GM12878 (cell line): ENCODE measurements around the gene KLHL10. TPM values are rescaled to one million over a fixed set of nuclear protein-coding genes. Genes with fewer than 3 reads are reported as not detected.

Experiments
- ATAC-seq: fragments of 200-7000 bp; cut with Tn5 transposase; 3 replicates; pipeline ENCODE4 v1.9.1; 2020; ENCODE audit warnings: mild to moderate bottlenecking, moderate library complexity
- BruUV-seq: library from RNA; stranded (reverse); fragments of 400-500 nt; replicated peaks from 2 replicates; lab custom pipeline; 2021; lab: Mats Ljungman, UMichigan
- CTCF ChIA-PET: fragments of 300-600 bp; sonication (Branson Sonifier 250); formaldehyde crosslinking; extraction: SDS; loops from one replicate; lab custom pipeline; 2021; ENCODE audit warnings: inconsistent platforms; lab: Yijun Ruan, JAX
- POLR2A ChIA-PET: fragments of 350-600 bp; formaldehyde crosslinking; extraction: SDS; loops from one replicate; lab custom pipeline; 2021; ENCODE audit warnings: inconsistent platforms; lab: Charles Lee
- RAD21 ChIA-PET: fragments of 300-600 bp; sonication (Branson Sonifier 250); formaldehyde crosslinking; loops from one replicate; lab custom pipeline; 2023; ENCODE audit warnings: antibody characterized with exemption; ENCODE audit not compliant: unreplicated experiment; lab: Charles Lee
- SMC1A ChIA-PET: fragments of 300-600 bp; sonication (Branson Sonifier 250); formaldehyde crosslinking; loops from one replicate; lab custom pipeline; 2023; ENCODE audit not compliant: unreplicated experiment, uncharacterized antibody; lab: Charles Lee
- DNase-seq: peaks from one replicate; pipeline ENCODE4 v3.0.0-alpha.2; 2011; ENCODE audit warnings: low read depth, low spot score
- FAIRE-seq: peaks from 3 replicates; lab custom pipeline; 2011; peaks lifted over from hg19 to GRCh38; lab: Jason Lieb, UNC
- H2AFZ ChIP-seq: 2 replicates; pipeline ENCODE4 v1.6.0; 2011; ENCODE audit warnings: low read depth, low read length, control low read depth; ENCODE audit not compliant: control insufficient read depth
- H3K27ac ChIP-seq: 2 replicates; pipeline ENCODE4 v1.5.1; 2011; ENCODE audit warnings: control low read depth; ENCODE audit not compliant: control insufficient read depth, insufficient read depth
- H3K27me3 ChIP-seq, 2 experiments: replicated peaks in 1 of 2; 2 replicates each; pipeline versions ENCODE4 v1.6.0 to v1.6.1; 2011; ENCODE audit warnings: low read length in 1 of 2; ENCODE audit not compliant: control insufficient read depth in 2 of 2, insufficient read depth in 2 of 2
- H3K36me3 ChIP-seq, 2 experiments: 2 replicates each; pipeline ENCODE4 v1.5.1; 2011; ENCODE audit warnings: low read length in 1 of 2; ENCODE audit not compliant: control insufficient read depth in 2 of 2, insufficient read depth in 2 of 2
- H3K4me1 ChIP-seq: 2 replicates; pipeline ENCODE4 v1.6.1; 2011; ENCODE audit warnings: mild to moderate bottlenecking, low read length, moderate library complexity, mixed read lengths; ENCODE audit not compliant: control insufficient read depth, insufficient read depth
- H3K4me2 ChIP-seq: 2 replicates; pipeline ENCODE4 v1.6.0; 2011; ENCODE audit warnings: control low read depth; ENCODE audit not compliant: control insufficient read depth, insufficient read depth
- H3K4me3 ChIP-seq: fragments of 200-600 bp; sonication (generic); 2 replicates; pipeline ENCODE4 v1.5.1; 2016
- H3K79me2 ChIP-seq: 2 replicates; pipeline ENCODE4 v1.6.0; 2011; ENCODE audit warnings: low read length; ENCODE audit not compliant: control insufficient read depth, insufficient read depth
- H3K9ac ChIP-seq: 2 replicates; pipeline ENCODE4 v1.8.0; 2011; ENCODE audit warnings: low read length, control low read depth, mixed read lengths; ENCODE audit not compliant: control insufficient read depth, insufficient read depth
- H3K9me3 ChIP-seq: replicated peaks from 3 replicates; pipeline ENCODE4 v1.5.1; 2011; ENCODE audit warnings: mild to moderate bottlenecking, low read length; ENCODE audit not compliant: control insufficient read depth, insufficient read depth
- H4K20me1 ChIP-seq: 2 replicates; pipeline ENCODE4 v1.6.0; 2011; ENCODE audit not compliant: control insufficient read depth, insufficient read depth
- CBFB ChIP-seq: IDR thresholded peaks from 2 replicates; pipeline ENCODE4 v1.6.1; 2016; ENCODE audit warnings: antibody characterized with exemption, low read depth
- CREB1 ChIP-seq: IDR thresholded peaks from 2 replicates; pipeline ENCODE4 v1.6.1; 2012; ENCODE audit warnings: low read depth, mild to moderate bottlenecking, inconsistent platforms
- ETV6 ChIP-seq, 2 experiments: fragments of 450-650 bp in 1 of 2; IDR thresholded peaks in 1 of 2; conservative IDR thresholded peaks in 1 of 2; 2 replicates each; pipeline ENCODE4 v1.6.1; 2014; ENCODE audit warnings: antibody characterized with exemption in 1 of 2, borderline replicate concordance in 1 of 2, low read depth in 1 of 2, mild to moderate bottlenecking in 1 of 2, moderate library complexity in 1 of 2
- HDAC6 ChIP-seq: fragments of 200-600 bp; sonication (generic); IDR thresholded peaks from one replicate; pipeline ENCODE4 v1.8.0; 2017; ENCODE audit warnings: antibody characterized with exemption; ENCODE audit not compliant: unreplicated experiment
- KAT2A ChIP-seq: conservative IDR thresholded peaks from 2 replicates; pipeline ENCODE4 v1.6.1; 2011; ENCODE audit warnings: low read depth, low read length; ENCODE audit not compliant: control insufficient read depth
- MEF2B ChIP-seq: fragments of 450-650 bp; IDR thresholded peaks from 2 replicates; pipeline ENCODE4 v1.6.1; 2018; ENCODE audit warnings: mild to moderate bottlenecking, moderate library complexity; ENCODE audit not compliant: partially characterized antibody, poor library complexity, severe bottlenecking
- NKRF ChIP-seq: fragments of 450-650 bp; conservative IDR thresholded peaks from 2 replicates; pipeline ENCODE4 v1.6.1; 2017; ENCODE audit warnings: mild to moderate bottlenecking, moderate library complexity
- RFX5 ChIP-seq: IDR thresholded peaks from 2 replicates; pipeline ENCODE4 v1.6.1; 2011; ENCODE audit warnings: low read depth, low read length, improper control_type of control experiment
- STAT1 ChIP-seq: fragments of 450-650 bp; conservative IDR thresholded peaks from 2 replicates; pipeline ENCODE4 v1.6.1; 2014; ENCODE audit warnings: antibody characterized with exemption, mild to moderate bottlenecking
- TARDBP ChIP-seq: IDR thresholded peaks from 2 replicates; pipeline ENCODE4 v1.6.1; 2016; ENCODE audit warnings: borderline replicate concordance
- TBL1XR1 ChIP-seq: IDR thresholded peaks from 2 replicates; pipeline ENCODE4 v1.6.1; 2012; ENCODE audit warnings: low read depth, low read length, improper control_type of control experiment
- ZNF24 ChIP-seq: fragments of 450-650 bp; IDR thresholded peaks from 2 replicates; pipeline ENCODE4 v1.6.1; 2017; ENCODE audit warnings: antibody characterized with exemption, mild to moderate bottlenecking
- WGBS: methylation state at CpG from one replicate; pipeline ENCODE4 v1.1.6; 2016; ENCODE audit warnings: low lambda C conversion rate; ENCODE audit not compliant: insufficient replicate concordance, insufficient coverage; ENCODE audit errors: missing lambda C conversion rate; 5-methylcytosine and 5-hydroxymethylcytosine counted together
- in situ Hi-C: fragments of 300-500 bp; cut with MboI; formaldehyde crosslinking; loops from 9 replicates; pipeline ENCODE4 v1.14.3; 2018; ENCODE audit warnings: mixed read lengths
- intact Hi-C: fragments of 100-400 bp; cut with micrococcal nuclease; formaldehyde crosslinking; loops from one replicate; pipeline ENCODE4 v1.14.2; 2022; ENCODE audit not compliant: unreplicated experiment
- polyA plus RNA-seq, 11 experiments: library from polyadenylated mRNA; depleted of rRNA in 4 of 11; unstranded in 6 of 11; stranded (reverse) in 5 of 11; fragments of >200 nt; fragmentation: Nextera tagmentation in 4 of 11; fragmentation: Illumina TruSeq in 1 of 11; extraction: Ambion mirVana in 4 of 11; extraction: Trizol in 1 of 11; gene quantifications; 1 replicate in 1 of 11; 2 replicates in 10 of 11; pipeline versions ENCODE4 v1.2.1 to v1.2.3, GENCODE V29; 2011 to 2016; ENCODE audit warnings: inconsistent platforms in 2 of 11, missing spikeins in 2 of 11, low read depth in 1 of 11
- small RNA-seq: library from RNA; depleted of rRNA; stranded (forward); fragments of <200 nt; gene quantifications from one replicate; pipeline ENCODE3, GENCODE V24; 2014
- total RNA-seq, 4 experiments: library from RNA; depleted of rRNA in 3 of 4; stranded (reverse); fragments of >200 nt in 3 of 4; fragmentation: Illumina TruSeq in 1 of 4; extraction: Trizol in 1 of 4; gene quantifications; 2 replicates each; pipeline versions ENCODE4 v1.2.1 to v1.2.3, GENCODE V29; 2013 to 2021

KLHL10 gene
- total and polyA plus RNA-seq, 10 of the 15 experiments (the other 5 are each of a cell fraction or from before 2014, with no cell fraction given): 0.13 to 0.62 (median 0.20) TPM; not detected in 4

- TF ChIP-seq STAT1 (no peak), CREB1 (no peak)
These were observed 58.0 kb downstream of the KLHL10 start (continued) for GRCh38 chr17:41895617-41896016.

GRCh38 chr17:41896726-41897125 lies 59.1 kb downstream of the KLHL10 start:
- H3K9me3 ChIP-seq: no peaks in the 10 kb centered on the region
- no peak overlapping the region for H3K4me3 ChIP-seq
- H3K4me1 ChIP-seq: no peaks in the 10 kb centered on the region
- no peak overlapping the region for H3K9ac ChIP-seq
- H3K27ac ChIP-seq: no peak overlapping the region
- ChIA-PET SMC1A (no interaction called here), CTCF (no interaction called here), RAD21 (no interaction called here), POLR2A (no interaction called here)
- ATAC-seq (no peak), DNase-seq (no peak), FAIRE-seq (no peak)
- H2AFZ ChIP-seq: no peak overlapping the region
- intact Hi-C loops: no loop called here
- no TSS peak for BruUV-seq
- no peaks in the 10 kb centered on the region for H3K79me2 ChIP-seq
- no peaks in the 10 kb centered on the region for H3K27me3 ChIP-seq
- H4K20me1 ChIP-seq: no peaks in the 10 kb centered on the region
- WGBS: 85% methylated on average over 6 of the region's 6 CpGs
- peaks cover 32 to 48% of the 10 kb centered on the region in 2 experiments for H3K36me3 ChIP-seq
- no peak overlapping the region for H3K4me2 ChIP-seq
- TF ChIP-seq CREB1 (no peak), MEF2B (no peak), TARDBP (no peak), NKRF (no peak), ZNF24 (no peak), CBFB (no peak), ETV6 (conservative IDR thresholded peaks at IDR 0.05 in 1 of 2, IDR thresholded peaks at IDR 0.05 in 1 of 2; ENCODE audit: borderline replicate concordance in 1 of 2, low read depth in 1 of 2) (no peak), KAT2A (no peak), RFX5 (no peak), HDAC6 (no peak), TBL1XR1 (no peak)
- TF ChIP-seq, all 136 proteins: peak for 0
- in situ Hi-C loops: no loop called here

Small RNA genes within 50 kb of the gene (small RNA-seq; reads per million reads assigned to genes)
- not detected for gene AC125257.2

Other genes with a start within 250 kb of the KLHL10 start
Only the 7 nearest of the 16 such genes appear.
- gene JUP, start 51.1 kb upstream of the KLHL10 start, total RNA-seq (2014; rRNA removed): 17.9 and 25.5 TPM in 2 replicates
- gene JUP, start 51.1 kb upstream of the KLHL10 start, total RNA-seq (2014; rRNA removed; fragmentation: Illumina TruSeq; extraction: Trizol): 5.3 and 7.3 TPM in 2 replicates
- gene JUP, start 51.1 kb upstream of the KLHL10 start, total RNA-seq (2021): 31.7 and 36.3 TPM in 2 replicates
- 5.3 and 34.0 TPM in 2 replicates for gene JUP, start 51.1 kb upstream of the KLHL10 start, polyA plus RNA-seq (2011; rRNA removed)
- 3.8 and 11.4 TPM in 2 replicates for gene JUP, start 51.1 kb upstream of the KLHL10 start, polyA plus RNA-seq (2014; fragmentation: Illumina TruSeq; extraction: Trizol)
- gene JUP, start 51.1 kb upstream of the KLHL10 start, polyA plus RNA-seq (2014; fragmentation: Nextera tagmentation; extraction: Ambion mirVana): 1 to 10 TPM; 1.5 to 2.9 TPM
- gene JUP, start 51.1 kb upstream of the KLHL10 start, polyA plus RNA-seq (2014; rRNA removed): 14.5 and 20.4 TPM in 2 replicates
- gene JUP, start 51.1 kb upstream of the KLHL10 start, polyA plus RNA-seq (2016; fragmentation: Nextera tagmentation; extraction: Ambion mirVana): 10 to 100 TPM; 10.9 to 11.8 TPM
- gene P3H4, start 25.9 kb upstream of the KLHL10 start, total RNA-seq (2014; rRNA removed): 0.85 and 1.9 TPM in 2 replicates
- gene P3H4, start 25.9 kb upstream of the KLHL10 start, total RNA-seq (2014; rRNA removed; fragmentation: Illumina TruSeq; extraction: Trizol): 0.46 and 0.54 TPM in 2 replicates
- 1.1 and 1.5 TPM in 2 replicates for gene P3H4, start 25.9 kb upstream of the KLHL10 start, total RNA-seq (2021)
- gene P3H4, start 25.9 kb upstream of the KLHL10 start, polyA plus RNA-seq (2011; rRNA removed): 0.29 and 0.64 TPM in 2 replicates
- gene P3H4, start 25.9 kb upstream of the KLHL10 start, polyA plus RNA-seq (2014; fragmentation: Illumina TruSeq; extraction: Trizol): 0.32 TPM in 1 of 2 replicates, not detected in the other
- under 1 TPM in 1 of 2 experiments, not detected in 1; 0.37 TPM for gene P3H4, start 25.9 kb upstream of the KLHL10 start, polyA plus RNA-seq (2014; fragmentation: Nextera tagmentation; extraction: Ambion mirVana)
- gene P3H4, start 25.9 kb upstream of the KLHL10 start, polyA plus RNA-seq (2014; rRNA removed): 0.55 and 1.2 TPM in 2 replicates
- 1 to 10 TPM in 1 of 2 experiments, under 1 TPM in 1; 0.81 to 1.0 TPM for gene P3H4, start 25.9 kb upstream of the KLHL10 start, polyA plus RNA-seq (2016; fragmentation: Nextera tagmentation; extraction: Ambion mirVana)
- 1.8 and 2.1 TPM in 2 replicates for gene FKBP10, start 24.8 kb upstream of the KLHL10 start, total RNA-seq (2014; rRNA removed)
- gene FKBP10, start 24.8 kb upstream of the KLHL10 start, total RNA-seq (2014; rRNA removed; fragmentation: Illumina TruSeq; extraction: Trizol): 1.5 and 1.6 TPM in 2 replicates
- 3.8 and 4.2 TPM in 2 replicates for gene FKBP10, start 24.8 kb upstream of the KLHL10 start, total RNA-seq (2021)
- gene FKBP10, start 24.8 kb upstream of the KLHL10 start, polyA plus RNA-seq (2011; rRNA removed): 1.6 and 2.9 TPM in 2 replicates
- gene FKBP10, start 24.8 kb upstream of the KLHL10 start, polyA plus RNA-seq (2014; fragmentation: Illumina TruSeq; extraction: Trizol): 2.6 and 3.4 TPM in 2 replicates
- under 1 TPM; 0.02 to 0.08 TPM for gene FKBP10, start 24.8 kb upstream of the KLHL10 start, polyA plus RNA-seq (2014; fragmentation: Nextera tagmentation; extraction: Ambion mirVana)
- gene FKBP10, start 24.8 kb upstream of the KLHL10 start, polyA plus RNA-seq (2014; rRNA removed): 4.7 and 5.2 TPM in 2 replicates
- gene FKBP10, start 24.8 kb upstream of the KLHL10 start, polyA plus RNA-seq (2016; fragmentation: Nextera tagmentation; extraction: Ambion mirVana): under 1 TPM; 0.18 to 0.71 TPM
- gene NT5C3B, start 1.6 kb upstream of the KLHL10 start, total RNA-seq (2014; rRNA removed): 41.2 and 51.3 TPM in 2 replicates
- 38.6 and 38.8 TPM in 2 replicates for gene NT5C3B, start 1.6 kb upstream of the KLHL10 start, total RNA-seq (2014; rRNA removed; fragmentation: Illumina TruSeq; extraction: Trizol)
- gene NT5C3B, start 1.6 kb upstream of the KLHL10 start, total RNA-seq (2021): 38.7 and 41.2 TPM in 2 replicates
- gene NT5C3B, start 1.6 kb upstream of the KLHL10 start, polyA plus RNA-seq (2011; rRNA removed): 64.6 and 74.1 TPM in 2 replicates
- 48.0 and 54.4 TPM in 2 replicates for gene NT5C3B, start 1.6 kb upstream of the KLHL10 start, polyA plus RNA-seq (2014; fragmentation: Illumina TruSeq; extraction: Trizol)
- 1 to 10 TPM in 1 of 2 experiments, under 1 TPM in 1; 0.52 to 6.6 TPM for gene NT5C3B, start 1.6 kb upstream of the KLHL10 start, polyA plus RNA-seq (2014; fragmentation: Nextera tagmentation; extraction: Ambion mirVana)
- gene NT5C3B, start 1.6 kb upstream of the KLHL10 start, polyA plus RNA-seq (2014; rRNA removed): 49.0 and 53.9 TPM in 2 replicates
- 10 to 100 TPM; 38.1 to 40.7 TPM for gene NT5C3B, start 1.6 kb upstream of the KLHL10 start, polyA plus RNA-seq (2016; fragmentation: Nextera tagmentation; extraction: Ambion mirVana)
- 15.5 and 17.2 TPM in 2 replicates for gene KLHL11, start 27.6 kb downstream of the KLHL10 start, total RNA-seq (2014; rRNA removed)
- 13.4 and 13.9 TPM in 2 replicates for gene KLHL11, start 27.6 kb downstream of the KLHL10 start, total RNA-seq (2014; rRNA removed; fragmentation: Illumina TruSeq; extraction: Trizol)
- 11.5 and 13.9 TPM in 2 replicates for gene KLHL11, start 27.6 kb downstream of the KLHL10 start, total RNA-seq (2021)
- gene KLHL11, start 27.6 kb downstream of the KLHL10 start, polyA plus RNA-seq (2011; rRNA removed): 8.6 and 9.2 TPM in 2 replicates
- gene KLHL11, start 27.6 kb downstream of the KLHL10 start, polyA plus RNA-seq (2014; fragmentation: Illumina TruSeq; extraction: Trizol): 3.1 and 4.5 TPM in 2 replicates
- under 1 TPM; 0.07 to 0.10 TPM for gene KLHL11, start 27.6 kb downstream of the KLHL10 start, polyA plus RNA-seq (2014; fragmentation: Nextera tagmentation; extraction: Ambion mirVana)
- gene KLHL11, start 27.6 kb downstream of the KLHL10 start, polyA plus RNA-seq (2014; rRNA removed): 5.4 and 6.0 TPM in 2 replicates
- gene KLHL11, start 27.6 kb downstream of the KLHL10 start, polyA plus RNA-seq (2016; fragmentation: Nextera tagmentation; extraction: Ambion mirVana): 10 to 100 TPM; 11.5 to 12.1 TPM
- gene ACLY, start 81.1 kb downstream of the KLHL10 start, total RNA-seq (2014; rRNA removed): 104 and 111 TPM in 2 replicates
- 112 and 113 TPM in 2 replicates for gene ACLY, start 81.1 kb downstream of the KLHL10 start, total RNA-seq (2014; rRNA removed; fragmentation: Illumina TruSeq; extraction: Trizol)
- 224 and 228 TPM in 2 replicates for gene ACLY, start 81.1 kb downstream of the KLHL10 start, total RNA-seq (2021)
- 96.6 and 140 TPM in 2 replicates for gene ACLY, start 81.1 kb downstream of the KLHL10 start, polyA plus RNA-seq (2011; rRNA removed)
- gene ACLY, start 81.1 kb downstream of the KLHL10 start, polyA plus RNA-seq (2014; fragmentation: Illumina TruSeq; extraction: Trizol): 113 and 136 TPM in 2 replicates
- 10 to 100 TPM; 32.6 to 39.6 TPM for gene ACLY, start 81.1 kb downstream of the KLHL10 start, polyA plus RNA-seq (2014; fragmentation: Nextera tagmentation; extraction: Ambion mirVana)
- 128 and 129 TPM in 2 replicates for gene ACLY, start 81.1 kb downstream of the KLHL10 start, polyA plus RNA-seq (2014; rRNA removed)
- gene ACLY, start 81.1 kb downstream of the KLHL10 start, polyA plus RNA-seq (2016; fragmentation: Nextera tagmentation; extraction: Ambion mirVana): 100 to 1,000 TPM; 112 to 116 TPM
- gene ODAD4, start 92.8 kb downstream of the KLHL10 start, total RNA-seq (2014; rRNA removed): 0.11 and 0.16 TPM in 2 replicates
- 0.22 and 0.55 TPM in 2 replicates for gene ODAD4, start 92.8 kb downstream of the KLHL10 start, total RNA-seq (2014; rRNA removed; fragmentation: Illumina TruSeq; extraction: Trizol)
- 0.46 TPM in 1 of 2 replicates, not detected in the other for gene ODAD4, start 92.8 kb downstream of the KLHL10 start, total RNA-seq (2021)
- 0.27 and 0.53 TPM in 2 replicates for gene ODAD4, start 92.8 kb downstream of the KLHL10 start, polyA plus RNA-seq (2011; rRNA removed)
- gene ODAD4, start 92.8 kb downstream of the KLHL10 start, polyA plus RNA-seq (2014; fragmentation: Illumina TruSeq; extraction: Trizol): 0.17 and 0.60 TPM in 2 replicates
- gene ODAD4, start 92.8 kb downstream of the KLHL10 start, polyA plus RNA-seq (2014; fragmentation: Nextera tagmentation; extraction: Ambion mirVana): under 1 TPM; 0.10 to 0.44 TPM
- gene ODAD4, start 92.8 kb downstream of the KLHL10 start, polyA plus RNA-seq (2014; rRNA removed): 0.17 and 0.27 TPM in 2 replicates
- gene ODAD4, start 92.8 kb downstream of the KLHL10 start, polyA plus RNA-seq (2016; fragmentation: Nextera tagmentation; extraction: Ambion mirVana): under 1 TPM; 0.68 to 0.73 TPM